Astrocyte (in vitro differentiated cells and primary cell): ENCODE data around the gene DDX50. TPM values are rescaled to one million over a fixed set of nuclear protein-coding genes. Genes with fewer than 3 reads are reported as not detected.

Experiments used
- DNase-seq: peaks from one replicate; pipeline ENCODE4 v3.0.0-alpha.2; 2010; ENCODE audit warnings: low read depth
- FAIRE-seq: peaks from 2 replicates; lab custom pipeline; 2011; peaks lifted over from hg19 to GRCh38; lab: Jason Lieb, UNC
- H2AFZ ChIP-seq: 2 replicates; pipeline ENCODE4 v1.6.0; 2012; ENCODE audit warnings: low read depth, low read length, inconsistent platforms
- H3K27ac ChIP-seq: 2 replicates; pipeline ENCODE4 v1.5.1; 2011; ENCODE audit warnings: low read depth, low read length, inconsistent platforms
- H3K27me3 ChIP-seq: 2 replicates; pipeline ENCODE4 v1.6.0; 2011; ENCODE audit warnings: low read length, inconsistent platforms; ENCODE audit not compliant: insufficient read depth
- H3K36me3 ChIP-seq: 2 replicates; pipeline ENCODE4 v1.5.1; 2011; ENCODE audit warnings: low read length, inconsistent platforms; ENCODE audit not compliant: insufficient read depth
- H3K4me1 ChIP-seq: 2 replicates; pipeline ENCODE4 v1.5.1; 2011; ENCODE audit warnings: low read length, inconsistent platforms; ENCODE audit not compliant: insufficient read depth
- H3K4me2 ChIP-seq: 2 replicates; pipeline ENCODE4 v1.6.0; 2012; ENCODE audit warnings: low read length, inconsistent platforms
- H3K4me3 ChIP-seq: 2 replicates; pipeline ENCODE4 v1.5.1; 2011; ENCODE audit warnings: low read depth, mild to moderate bottlenecking, low read length, inconsistent platforms; ENCODE audit not compliant: insufficient read depth
- H3K79me2 ChIP-seq: 2 replicates; pipeline ENCODE4 v1.6.0; 2012; ENCODE audit warnings: mild to moderate bottlenecking, low read length, inconsistent platforms; ENCODE audit not compliant: insufficient read depth
- H3K9ac ChIP-seq: 2 replicates; pipeline ENCODE4 v1.6.0; 2012; ENCODE audit warnings: mild to moderate bottlenecking, low read length, inconsistent platforms
- H3K9me3 ChIP-seq: 2 replicates; pipeline ENCODE4 v1.5.1; 2012; ENCODE audit warnings: low read depth, mild to moderate bottlenecking, low read length, inconsistent platforms; ENCODE audit not compliant: insufficient read depth
- H4K20me1 ChIP-seq: 2 replicates; pipeline ENCODE4 v1.6.0; 2012; ENCODE audit warnings: low read length, inconsistent platforms; ENCODE audit not compliant: insufficient read depth
- H3K27ac Mint-ChIP-seq: one replicate; pipeline ENCODE4 v1.8.0; 2021; ENCODE audit warnings: mild to moderate bottlenecking, mixed read lengths; ENCODE audit not compliant: unreplicated experiment
- H3K27me3 Mint-ChIP-seq: one replicate; pipeline ENCODE4 v1.8.0; 2021; ENCODE audit warnings: low read depth, mixed read lengths; ENCODE audit not compliant: unreplicated experiment
- H3K36me3 Mint-ChIP-seq: one replicate; pipeline ENCODE4 v1.8.0; 2021; ENCODE audit warnings: low read depth, mixed read lengths; ENCODE audit not compliant: unreplicated experiment
- H3K4me1 Mint-ChIP-seq: one replicate; pipeline ENCODE4 v1.8.0; 2021; ENCODE audit warnings: low read depth, mixed read lengths; ENCODE audit not compliant: unreplicated experiment
- H3K4me3 Mint-ChIP-seq: one replicate; pipeline ENCODE4 v1.8.0; 2021; ENCODE audit warnings: mild to moderate bottlenecking, moderate library complexity, mixed read lengths; ENCODE audit not compliant: unreplicated experiment
- H3K9me3 Mint-ChIP-seq: one replicate; pipeline ENCODE4 v1.8.0; 2021; ENCODE audit warnings: mild to moderate bottlenecking, mixed read lengths; ENCODE audit not compliant: unreplicated experiment
- CTCF ChIP-seq: IDR thresholded peaks from 2 replicates; pipeline ENCODE4 v1.5.1; 2011; ENCODE audit warnings: low read depth, mild to moderate bottlenecking, inconsistent platforms, low read length, moderate library complexity; ENCODE audit not compliant: insufficient read depth
- EZH2 ChIP-seq: IDR thresholded peaks from 2 replicates; pipeline ENCODE4 v1.6.1; 2012; ENCODE audit warnings: mild to moderate bottlenecking, low read length, inconsistent platforms; ENCODE audit not compliant: insufficient read depth
- total RNA-seq: library from RNA; stranded (reverse); gene quantifications from 2 replicates; pipeline ENCODE4 v1.2.1, GENCODE V29; 2021

Gene DDX50
- total RNA-seq, 1 donor from 2014 or later: 34.2 TPM

GRCh38 chr10:68988530-68989316 lies 87.6 kb downstream of the DDX50 start, which contains the start of gene KIFBP:
KIFBP (plus strand) TSS chr10:68988803; CDS start chr10:68988833, 30 bp downstream.
- peak within 1 kb of the TSS; percentile 90 for H3K4me2 ChIP-seq
- Mint-ChIP-seq H3K27ac (peak within 1 kb of the TSS; percentile 94), H3K36me3 (peaks cover 5% of the 10 kb centered on the region), H3K4me1 (peaks cover 15% of the 10 kb centered on the region), H3K27me3 (no peaks in the 10 kb centered on the region), H3K9me3 (no peaks in the 10 kb centered on the region), H3K4me3 (peak within 1 kb of the TSS; percentile 99)
- TF ChIP-seq CTCF: peak; percentile 54
- no peak for TF ChIP-seq EZH2
- peak within 1 kb of the TSS; percentile 84 for H2AFZ ChIP-seq
- no peaks in the 10 kb centered on the region for H3K9me3 ChIP-seq
- peaks cover 57% of the 10 kb centered on the region for H3K79me2 ChIP-seq
- H4K20me1 ChIP-seq: peaks cover 36% of the 10 kb centered on the region
- peaks cover 20% of the 10 kb centered on the region for H3K36me3 ChIP-seq
- H3K4me3 ChIP-seq: peak within 1 kb of the TSS; percentile 81
- H3K9ac ChIP-seq: peak within 1 kb of the TSS; percentile 92
- FAIRE-seq: peak; percentile 81
- H3K4me1 ChIP-seq: peaks cover 20% of the 10 kb centered on the region
- H3K27ac ChIP-seq: peak within 1 kb of the TSS; percentile 73
- no peaks in the 10 kb centered on the region for H3K27me3 ChIP-seq
- peak; percentile 99 for DNase-seq

GRCh38 chr10:68989317-68989990 lies 88.3 kb downstream of the DDX50 start:
- TF ChIP-seq EZH2: no peak
- TF ChIP-seq CTCF: no peak
- Histone ChIP-seq H3K9me3 (no peaks in the 10 kb centered on the region), H3K4me3 (peak overlapping the region; percentile 81), H3K9ac (peak overlapping the region; percentile 92), H3K4me2 (peak overlapping the region; percentile 90), H3K4me1 (peaks cover 20% of the 10 kb centered on the region), H3K36me3 (peaks cover 13% of the 10 kb centered on the region), H2AFZ (peak overlapping the region; percentile 84), H3K27me3 (no peaks in the 10 kb centered on the region), H4K20me1 (peaks cover 35% of the 10 kb centered on the region), H3K27ac (peak overlapping the region; percentile 73), H3K79me2 (peaks cover 58% of the 10 kb centered on the region)
- H3K36me3 Mint-ChIP-seq: peaks cover 5% of the 10 kb centered on the region
- no peaks in the 10 kb centered on the region for H3K27me3 Mint-ChIP-seq
- peaks cover 16% of the 10 kb centered on the region for H3K4me1 Mint-ChIP-seq
- H3K9me3 Mint-ChIP-seq: no peaks in the 10 kb centered on the region
- DNase-seq (peak; percentile 20), FAIRE-seq (no peak)
- H3K27ac Mint-ChIP-seq: peak overlapping the region; percentile 36
- peak overlapping the region; percentile 99 for H3K4me3 Mint-ChIP-seq
